Psoas muscle (tissue), 8 donors: ENCODE data around the gene SNORC. TPM values are rescaled to one million over a fixed set of nuclear protein-coding genes. Genes with fewer than 3 reads are reported as not detected.

Experiments
- ATAC-seq, 4 donors: fragments of 200-7000 bp; cut with Tn5 transposase; one replicate each; pipeline ENCODE4 v1.9.1; 2020; ENCODE audit warnings: moderate library complexity in 3 of 4, mild to moderate bottlenecking in 2 of 4
- DNase-seq, 2 donors: peaks; one replicate each; pipeline ENCODE4 v3.0.0-alpha.2; 2020
- H3K27ac ChIP-seq: fragments of 200-600 bp; one replicate; pipeline ENCODE4 v1.8.0; 2022
- H3K27me3 ChIP-seq, 3 donors: fragments of 200-600 bp in 1 of 3; one replicate each; pipeline versions ENCODE4 v1.6.1 to v1.8.0; 2013 to 2022; ENCODE audit warnings: low read length in 2 of 3, mild to moderate bottlenecking in 2 of 3, moderate library complexity in 1 of 3; ENCODE audit not compliant: insufficient read depth in 3 of 3
- H3K36me3 ChIP-seq, 2 donors: fragments of 200-600 bp in 1 of 2; one replicate each; pipeline versions ENCODE4 v1.6.1 to v1.8.0; 2013 to 2022; ENCODE audit warnings: low read depth in 1 of 2, mild to moderate bottlenecking in 1 of 2, moderate library complexity in 1 of 2; ENCODE audit not compliant: insufficient read depth in 1 of 2
- H3K4me1 ChIP-seq: fragments of 200-600 bp; one replicate; pipeline ENCODE4 v1.8.0; 2022
- H3K4me3 ChIP-seq: fragments of 200-600 bp; one replicate; pipeline ENCODE4 v1.8.0; 2022; ENCODE audit warnings: mild to moderate bottlenecking
- H3K9me3 ChIP-seq: fragments of 200-600 bp; one replicate; pipeline ENCODE4 v1.8.0; 2022
- WGBS, 3 donors: extraction: QIAGEN DNeasy Blood & Tissue Kit; methylation state at CpG; one replicate each; pipeline versions ENCODE4 v1.1.6 to v1.1.7; 2013; 5-methylcytosine and 5-hydroxymethylcytosine counted together
- intact Hi-C, 2 donors: fragments of 100-400 bp; cut with DNase I; formaldehyde crosslinking; loops; one replicate each; pipeline versions ENCODE4 v1.11.0 to v1.14.2; 2022
- polyA plus RNA-seq, 3 donors: library from polyadenylated mRNA; stranded (reverse); fragments of 200-250 nt; gene quantifications; one replicate each; pipeline ENCODE4 v1.2.3, GENCODE V29; 2013
- total RNA-seq, 4 donors: library from RNA; stranded (reverse); fragmentation: NEBNext Ultra II Directional in 2 of 4; extraction: Animal tissue kit (Norgen Biotek cat#: 25700) in 2 of 4; gene quantifications; one replicate each; pipeline versions ENCODE4 v1.2.1 to v1.2.4, GENCODE V29; 2021 to 2023
- TF ChIP-seq, protein P1 (sequence below): fragments of 200-600 bp; IDR thresholded peaks from one replicate; pipeline ENCODE4 v1.8.0; 2022; ENCODE audit warnings: antibody characterized with exemption
- donor health status: healthy with polysubstance abuse.
- donor health status: DM: no; HTN: no; CAD: no; lungs with moderate emphysema.
- donor health status: Bipolar disorder and iron deficiency.
- donor health status: healthy.
- donor health status: DM: yes; HTN: yes; CAD: no.
- donor health status: DM: no; HTN: no; CAD: no.
- donor health status: DM: no; HTN: no; CAD: no.
- donor health status: DM: yes; HTN: yes; CAD: no.

SNORC gene
- total and polyA plus RNA-seq, 7 donors, result 0.06 to 2.1 (median 0.63) TPM

DNA sequence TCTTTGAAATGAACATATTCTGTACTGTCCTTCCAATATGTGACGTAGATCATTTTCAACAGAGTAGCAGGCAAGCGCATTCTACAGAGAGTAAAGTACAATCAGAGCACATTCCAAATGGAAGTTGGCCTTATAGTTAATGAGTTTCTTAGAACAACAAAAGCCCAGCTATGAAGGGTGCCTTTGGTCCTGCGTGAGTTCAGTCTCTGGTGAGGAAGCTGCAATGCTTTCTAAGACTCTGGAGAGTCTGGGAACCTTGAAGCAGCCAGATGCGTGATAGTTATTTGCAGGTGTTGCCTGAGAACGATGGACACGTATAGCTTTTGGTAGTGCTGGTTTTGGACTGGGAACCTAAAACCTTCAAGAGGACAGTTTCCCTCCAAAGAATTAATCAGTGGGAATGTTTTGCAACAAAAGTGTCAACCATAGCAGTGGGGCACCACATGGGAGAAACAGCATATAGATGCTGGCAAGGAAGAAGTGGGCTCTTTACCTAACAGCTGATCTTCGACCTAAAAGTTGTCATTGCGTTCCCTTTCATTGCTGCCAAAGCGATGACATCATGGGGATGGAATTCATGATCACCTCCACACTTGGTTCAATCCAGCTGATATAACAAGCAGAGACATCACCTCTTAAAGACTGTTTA lies 9.3 kb upstream of the SNORC start:
- no peaks in the 10 kb centered on the region for H3K9me3 ChIP-seq
- DNase-seq, result no peak
- TF ChIP-seq, protein P1, sequence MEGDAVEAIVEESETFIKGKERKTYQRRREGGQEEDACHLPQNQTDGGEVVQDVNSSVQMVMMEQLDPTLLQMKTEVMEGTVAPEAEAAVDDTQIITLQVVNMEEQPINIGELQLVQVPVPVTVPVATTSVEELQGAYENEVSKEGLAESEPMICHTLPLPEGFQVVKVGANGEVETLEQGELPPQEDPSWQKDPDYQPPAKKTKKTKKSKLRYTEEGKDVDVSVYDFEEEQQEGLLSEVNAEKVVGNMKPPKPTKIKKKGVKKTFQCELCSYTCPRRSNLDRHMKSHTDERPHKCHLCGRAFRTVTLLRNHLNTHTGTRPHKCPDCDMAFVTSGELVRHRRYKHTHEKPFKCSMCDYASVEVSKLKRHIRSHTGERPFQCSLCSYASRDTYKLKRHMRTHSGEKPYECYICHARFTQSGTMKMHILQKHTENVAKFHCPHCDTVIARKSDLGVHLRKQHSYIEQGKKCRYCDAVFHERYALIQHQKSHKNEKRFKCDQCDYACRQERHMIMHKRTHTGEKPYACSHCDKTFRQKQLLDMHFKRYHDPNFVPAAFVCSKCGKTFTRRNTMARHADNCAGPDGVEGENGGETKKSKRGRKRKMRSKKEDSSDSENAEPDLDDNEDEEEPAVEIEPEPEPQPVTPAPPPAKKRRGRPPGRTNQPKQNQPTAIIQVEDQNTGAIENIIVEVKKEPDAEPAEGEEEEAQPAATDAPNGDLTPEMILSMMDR, result no peak
- H3K27me3 ChIP-seq, result no peaks in the 10 kb centered on the region
- peaks cover 12 to 39% of the 10 kb centered on the region in 2 donors for H3K36me3 ChIP-seq
- no peak overlapping the region for H3K27ac ChIP-seq
- ATAC-seq, result no peak
- intact Hi-C loops, result no loop called here
- 86 to 92% (median 89%) methylated on average over 9 of the region's 9 CpGs for WGBS, 3 donors
- peaks cover 26% of the 10 kb centered on the region for H3K4me1 ChIP-seq
- no peak overlapping the region for H3K4me3 ChIP-seq

GRCh38 chr2:232861353-232861752 lies 8.7 kb upstream of the SNORC start:
- DNase-seq (no peak), ATAC-seq (no peak)
- TF ChIP-seq, protein P1, result no peak
- Histone ChIP-seq H3K27me3 (no peaks in the 10 kb centered on the region), H3K4me3 (no peak overlapping the region), H3K4me1 (peaks cover 26% of the 10 kb centered on the region), H3K36me3 (peaks cover 12 to 39% of the 10 kb centered on the region in 2 donors), H3K9me3 (no peaks in the 10 kb centered on the region), H3K27ac (no peak overlapping the region)
- 93 to 97% (median 96%) methylated on average over 5 of the region's 5 CpGs for WGBS, 3 donors
- intact Hi-C loops, result no loop called here

- no peaks in the 10 kb centered on the region for H3K9me3 ChIP-seq
- DNase-seq, result no peak
- peak in 1 of 4 donors; percentile 39 for ATAC-seq
- H3K27me3 ChIP-seq, result no peaks in the 10 kb centered on the region
- intact Hi-C loops, result no loop called here
- H3K36me3 ChIP-seq, result peaks cover 0 to 14% of the 10 kb centered on the region in 2 donors
- TF ChIP-seq, protein P1, result no peak
- WGBS, 3 donors, result 88 to 94% (median 93%) methylated on average over 2 of the region's 2 CpGs
- H3K4me3 ChIP-seq, result no peak overlapping the region
- peaks cover 1% of the 10 kb centered on the region for H3K4me1 ChIP-seq
- H3K27ac ChIP-seq, result no peak overlapping the region
Observed at GRCh38 chr2:232863996-232864395, 6.1 kb upstream of the SNORC start.

GRCh38 chr2:232865165-232865564 lies 4.9 kb upstream of the SNORC start:
- TF ChIP-seq, protein P1, result no peak
- 93 to 100% (median 98%) methylated on average over 1 of the region's 1 CpG for WGBS, 3 donors
- intact Hi-C loops, result no loop called here
- H3K4me3 ChIP-seq, result no peak overlapping the region
- H3K27ac ChIP-seq, result no peak overlapping the region
- peaks cover 0 to 10% of the 10 kb centered on the region in 2 donors for H3K36me3 ChIP-seq
- DNase-seq (no peak), ATAC-seq (no peak)
- H3K27me3 ChIP-seq, result no peaks in the 10 kb centered on the region
- no peaks in the 10 kb centered on the region for H3K4me1 ChIP-seq
- no peaks in the 10 kb centered on the region for H3K9me3 ChIP-seq

GRCh38 chr2:232866104-232866503 lies 4.0 kb upstream of the SNORC start:
- DNase-seq (no peak), ATAC-seq (no peak)
- intact Hi-C loops, result no loop called here
- Histone ChIP-seq H3K4me1 (no peaks in the 10 kb centered on the region), H3K36me3 (peaks cover 0 to 4% of the 10 kb centered on the region in 2 donors), H3K27me3 (no peaks in the 10 kb centered on the region), H3K27ac (no peak overlapping the region), H3K9me3 (no peaks in the 10 kb centered on the region), H3K4me3 (no peak overlapping the region)
- 71 to 83% (median 81%) methylated on average over 4 of the region's 4 CpGs for WGBS, 3 donors
- TF ChIP-seq, protein P1, result no peak
